CD4-positive, alpha-beta T cell treated with Interferon alpha-2 for 1 hour (primary cell): ENCODE measurements around the gene RBP2.
"Not testable (repeated sequence)": the region's sequence is repeated elsewhere in the genome, so short reads cannot be mapped to it uniquely, and the experiment has no call there.

Experiments
- DNase-seq, 2 donors: peaks; one replicate each; pipeline ENCODE4 v3.0.0-alpha.2; 2020 to 2022

Gene RBP2

DNA sequence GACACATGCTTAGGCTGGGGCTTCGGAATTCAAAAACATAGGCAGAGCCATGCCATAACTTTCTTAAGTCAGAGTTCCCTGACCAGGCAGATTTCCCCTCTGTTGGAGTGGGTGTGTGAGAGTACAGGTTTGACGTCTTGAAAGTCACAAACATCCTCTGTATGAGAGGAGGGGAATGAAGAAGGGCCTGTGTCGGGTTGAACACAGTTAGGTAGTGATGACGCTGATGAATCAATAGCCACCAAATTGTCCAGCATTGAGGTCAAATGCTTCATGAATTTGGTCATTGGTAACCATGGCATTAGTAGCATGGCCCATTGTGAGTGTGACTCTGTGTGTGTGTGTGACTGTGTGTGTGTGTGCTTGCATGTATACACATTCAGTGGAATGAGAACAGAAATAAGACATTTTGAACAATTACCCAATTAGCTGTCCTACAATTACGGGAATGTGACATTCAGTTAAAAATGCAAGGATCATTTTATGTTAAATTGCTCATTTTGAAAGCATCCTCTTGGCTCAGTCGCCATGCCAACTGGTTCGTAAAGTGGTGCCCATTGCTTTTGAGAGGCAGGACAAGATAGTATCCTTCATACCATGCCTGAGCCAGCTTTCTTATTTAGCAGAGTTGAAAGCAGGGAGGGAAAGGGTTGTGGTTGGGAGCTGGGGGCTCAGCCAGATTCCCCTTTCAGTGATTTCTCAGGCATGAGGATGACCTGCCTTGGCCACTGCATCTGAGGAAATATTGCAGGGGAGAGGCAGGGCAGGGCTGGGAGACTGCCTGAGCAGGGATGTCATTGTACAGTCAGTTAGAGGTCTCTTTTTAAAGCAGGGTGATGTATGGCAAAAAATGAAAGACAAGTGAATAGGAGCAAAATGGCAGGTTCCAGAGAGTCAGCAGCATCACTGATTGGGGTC is 35.4 kb downstream of the RBP2 start:
- DNase-seq, result no peak

DNA sequence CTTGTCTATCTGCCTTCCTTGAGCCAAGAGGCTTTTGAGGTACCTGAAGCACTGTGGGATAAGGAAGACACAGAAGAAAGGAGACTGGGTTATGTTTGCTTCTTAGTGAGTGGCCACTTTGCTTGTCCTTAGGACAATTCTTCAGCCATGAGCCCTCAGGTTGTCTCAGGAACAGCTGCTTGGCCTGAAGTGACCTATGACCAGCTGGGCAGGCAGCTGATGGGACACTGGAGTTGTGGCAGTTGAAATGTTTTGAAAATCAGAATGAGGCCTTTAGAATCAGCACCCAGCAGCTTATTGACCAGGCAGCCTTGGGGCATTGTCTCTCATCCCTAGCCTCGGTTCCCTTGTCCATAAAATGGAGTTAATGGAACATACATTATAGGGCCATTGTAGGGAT is 37.0 kb downstream of the RBP2 start:
- DNase-seq, result no peak

DNA sequence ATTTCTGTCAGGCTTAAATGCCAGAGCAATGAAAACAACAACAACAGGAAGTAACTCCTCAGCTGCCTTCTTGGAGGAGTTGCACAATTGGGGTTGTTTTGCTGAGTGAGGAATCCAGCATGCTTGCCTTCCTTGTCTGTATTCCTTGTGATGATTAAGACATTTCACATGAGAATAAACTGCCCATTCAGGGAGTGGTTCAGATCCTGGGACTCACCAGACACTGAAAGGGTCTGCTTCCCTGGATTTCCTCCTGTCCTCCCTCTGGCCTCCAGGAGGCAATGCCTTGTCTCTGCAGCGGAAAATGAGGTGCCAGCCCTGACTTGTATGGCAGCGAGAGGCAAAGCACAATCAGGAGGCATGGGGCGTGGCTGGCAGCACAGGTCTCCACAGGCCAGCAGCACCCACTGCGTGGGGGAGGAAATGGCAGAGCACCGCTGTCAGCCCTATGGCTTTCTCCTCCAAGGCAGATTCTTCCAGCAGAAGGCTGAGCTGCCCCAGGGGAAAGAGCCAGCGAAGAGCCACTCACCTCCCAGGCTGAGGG is 41.5 kb downstream of the RBP2 start:
- DNase-seq, result no peak

DNA sequence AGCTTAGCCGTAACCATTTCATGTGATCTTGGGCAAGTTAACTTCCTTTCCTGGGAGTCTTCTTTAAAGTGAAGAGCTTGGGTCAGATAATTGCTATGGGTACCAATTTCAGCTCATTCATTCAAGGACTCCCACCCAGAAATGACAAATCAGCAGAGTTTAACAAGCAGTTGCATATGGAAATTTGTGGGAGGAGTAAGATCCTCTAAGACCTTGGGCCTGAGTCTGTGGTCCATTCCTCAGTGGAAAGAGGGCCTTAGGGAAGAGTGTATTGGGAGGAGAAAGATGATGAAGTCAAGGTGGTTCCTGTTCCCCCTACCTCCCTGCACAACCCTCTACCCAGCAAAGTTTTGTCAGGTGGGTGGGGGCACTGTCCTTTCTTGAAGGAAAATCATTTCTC is 42.1 kb downstream of the RBP2 start:
- DNase-seq, result no peak

DNA sequence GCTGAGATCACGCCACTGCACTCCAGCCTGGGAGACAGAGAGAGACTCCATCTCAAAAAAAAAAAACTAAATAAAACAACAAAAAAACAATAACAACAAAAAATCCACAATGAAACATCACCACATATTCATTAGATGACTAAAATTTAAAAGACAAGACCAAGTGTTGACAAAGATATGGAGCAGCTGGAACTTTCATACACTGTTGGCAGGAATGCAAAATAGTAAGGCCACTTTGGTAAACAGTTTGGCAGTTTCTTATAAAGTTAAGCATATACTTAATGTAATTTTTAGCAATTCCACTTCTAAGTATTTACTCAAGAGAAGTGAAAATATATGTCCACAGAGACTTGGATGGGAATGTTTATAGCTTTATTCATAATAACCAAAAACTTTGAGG is 43.2 kb downstream of the RBP2 start:
- no peak for DNase-seq

DNA sequence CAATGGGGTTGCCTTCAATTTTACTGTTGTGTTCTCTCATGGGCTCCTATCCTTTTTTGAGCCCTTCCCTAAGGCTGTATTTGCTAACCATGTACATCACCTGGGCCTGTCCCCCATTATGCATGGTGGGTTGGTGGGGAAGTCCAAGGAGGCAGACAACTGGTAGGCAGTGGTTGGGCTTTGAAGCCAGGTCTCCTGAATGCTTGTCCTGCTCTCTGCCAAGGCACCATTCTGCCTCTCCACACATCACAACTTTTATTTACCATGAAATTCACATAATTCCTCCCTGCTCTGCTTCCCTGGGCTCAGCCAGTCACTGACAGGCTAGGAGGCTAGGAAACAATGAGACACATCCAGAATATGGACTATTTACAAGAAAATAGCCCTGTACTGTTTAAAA is 45.8 kb downstream of the RBP2 start:
- DNase-seq, result no peak

DNA sequence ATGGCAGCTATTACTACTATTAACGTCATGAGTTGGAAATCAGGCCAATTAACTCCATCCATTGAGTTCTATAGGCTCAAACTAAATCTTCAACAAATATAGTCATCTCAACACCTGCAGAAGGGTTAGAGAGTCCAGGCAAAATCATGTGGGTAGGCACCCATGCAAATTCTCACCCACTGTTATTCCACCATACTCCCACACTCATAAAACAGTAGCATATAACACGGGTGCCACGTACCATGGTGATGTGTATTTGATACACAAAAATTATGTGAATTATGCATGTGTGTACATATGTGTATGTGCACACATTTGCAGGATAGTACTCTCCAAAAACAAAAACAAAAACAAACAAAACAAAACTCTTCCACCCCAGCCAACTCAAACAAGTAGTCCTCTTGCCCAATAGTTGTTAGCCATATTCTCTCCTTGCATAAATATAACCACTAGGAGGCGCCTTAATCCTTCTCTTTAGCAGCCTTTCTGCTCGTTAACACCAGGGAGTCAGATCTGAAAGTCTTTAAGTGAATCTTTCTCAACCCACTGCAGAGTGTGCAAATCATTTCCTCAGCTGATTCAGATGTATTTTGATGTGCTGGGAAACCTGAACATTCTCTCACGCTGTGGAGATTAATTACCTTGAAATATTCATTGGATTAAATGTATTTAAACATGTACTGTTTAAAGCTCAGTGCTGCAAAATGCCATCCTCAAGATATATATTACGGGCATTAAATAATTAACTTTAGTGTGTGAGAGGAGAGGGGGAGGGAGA is 48.8 kb downstream of the RBP2 start:
- peak in 1 of 2 donors; percentile 55 for DNase-seq

DNA sequence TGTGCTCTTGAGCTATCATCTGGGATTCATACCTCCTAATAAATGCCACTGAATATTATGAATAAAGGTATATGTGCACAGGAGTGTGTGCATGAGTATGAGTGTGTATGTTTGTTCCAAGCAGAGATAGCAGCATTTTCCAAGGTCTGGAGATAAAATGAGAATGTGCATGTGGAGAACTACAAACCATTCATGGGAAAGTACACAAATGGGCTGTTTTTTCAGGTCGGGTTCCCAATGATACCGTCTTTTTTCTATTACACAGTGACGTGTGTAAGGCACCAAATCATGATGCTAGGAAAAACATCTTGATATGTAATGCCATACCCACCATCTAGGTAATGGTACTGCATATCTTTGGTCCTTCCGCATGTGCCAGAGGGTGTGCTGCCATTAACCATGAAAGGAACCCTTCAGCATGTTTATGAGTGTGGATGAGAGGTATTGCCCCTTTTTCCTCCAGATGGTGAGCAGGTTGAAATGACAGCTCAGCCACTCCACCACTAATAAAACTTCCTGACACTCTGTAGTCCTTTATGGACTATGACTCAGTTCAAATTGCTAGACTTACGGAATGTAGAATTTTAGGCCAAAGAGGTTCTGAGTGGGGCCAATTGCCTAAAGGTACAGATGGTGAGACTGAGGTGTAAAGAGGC is 50.4 kb downstream of the RBP2 start:
- no peak for DNase-seq

DNA sequence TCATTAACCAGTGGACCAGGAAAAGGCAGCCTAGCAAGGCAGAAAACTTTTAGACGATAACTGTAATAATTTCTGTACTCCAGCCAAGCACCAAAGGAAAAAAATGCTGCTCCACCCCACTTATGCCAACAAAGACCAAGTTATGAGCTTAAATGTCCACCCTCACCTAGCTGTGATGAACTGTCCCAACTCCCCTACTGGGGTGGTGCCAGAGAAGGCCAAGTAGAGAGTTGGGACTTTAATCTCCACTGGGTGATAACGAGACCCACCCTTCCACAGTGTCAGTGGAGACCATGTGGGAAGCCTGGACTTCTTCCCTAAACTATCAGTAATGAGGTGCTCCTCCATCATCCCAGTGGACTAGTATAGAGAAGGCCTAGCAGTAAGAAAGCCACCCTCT is 53.1 kb downstream of the RBP2 start:
- no peak for DNase-seq

DNA sequence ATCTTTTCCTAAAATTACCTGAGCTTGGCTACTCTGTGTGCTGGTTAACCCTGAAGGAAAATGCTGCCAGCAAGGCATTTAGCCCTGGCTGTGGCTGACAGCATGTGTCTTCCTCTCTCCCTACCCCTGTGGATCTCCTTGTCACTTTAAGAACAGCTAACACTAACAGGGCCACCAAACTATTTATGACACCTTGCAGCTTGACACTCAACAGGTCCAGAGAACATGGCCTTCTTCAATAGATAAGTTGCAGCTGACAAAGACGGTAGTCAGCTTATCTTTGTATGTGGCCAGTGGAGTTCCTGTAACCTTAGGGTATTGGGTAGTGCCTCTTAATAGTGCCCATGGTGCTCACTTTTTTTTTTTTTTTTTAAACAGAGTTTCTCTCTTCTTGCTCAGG is 54.9 kb downstream of the RBP2 start:
- DNase-seq, result no peak

DNA sequence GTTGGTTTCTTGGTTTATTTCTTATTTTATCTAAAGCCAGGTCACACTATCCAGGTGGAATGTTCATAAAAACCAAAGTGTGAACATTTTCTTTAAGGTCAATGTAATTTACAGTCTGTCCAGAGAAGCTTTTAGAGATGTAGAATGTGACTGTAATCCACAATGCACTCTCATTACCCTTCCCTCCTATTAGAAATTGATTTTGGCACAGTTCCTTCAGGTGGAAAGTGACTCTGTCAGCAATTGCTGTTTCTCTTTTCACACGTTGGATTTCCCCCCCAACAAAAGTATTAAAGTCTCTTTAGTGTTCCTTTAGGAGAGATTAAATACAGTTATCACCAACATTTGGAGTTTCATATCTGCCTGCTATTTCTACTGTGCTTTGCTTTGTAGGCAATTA is 55.3 kb downstream of the RBP2 start:
- DNase-seq, result no peak

DNA sequence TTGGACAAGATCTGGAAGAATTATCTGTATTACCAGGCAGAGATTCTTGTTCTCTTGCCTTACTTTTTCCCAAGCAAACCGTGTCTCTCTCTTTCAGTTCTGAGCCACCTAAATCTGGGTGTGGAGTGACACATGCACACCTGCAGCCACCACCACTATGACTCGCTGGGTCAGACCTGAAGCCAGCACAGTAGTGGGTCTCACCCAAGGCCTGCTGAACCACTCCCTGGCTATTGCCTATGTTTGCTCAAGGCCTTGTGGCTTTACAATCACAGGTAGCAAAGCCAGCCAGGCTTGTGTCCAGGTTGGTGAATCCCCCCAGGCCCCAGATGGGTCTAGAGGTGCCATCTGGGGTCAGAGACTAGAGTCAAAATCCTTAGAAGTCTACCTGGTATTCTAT is 58.2 kb downstream of the RBP2 start:
- no peak for DNase-seq

DNA sequence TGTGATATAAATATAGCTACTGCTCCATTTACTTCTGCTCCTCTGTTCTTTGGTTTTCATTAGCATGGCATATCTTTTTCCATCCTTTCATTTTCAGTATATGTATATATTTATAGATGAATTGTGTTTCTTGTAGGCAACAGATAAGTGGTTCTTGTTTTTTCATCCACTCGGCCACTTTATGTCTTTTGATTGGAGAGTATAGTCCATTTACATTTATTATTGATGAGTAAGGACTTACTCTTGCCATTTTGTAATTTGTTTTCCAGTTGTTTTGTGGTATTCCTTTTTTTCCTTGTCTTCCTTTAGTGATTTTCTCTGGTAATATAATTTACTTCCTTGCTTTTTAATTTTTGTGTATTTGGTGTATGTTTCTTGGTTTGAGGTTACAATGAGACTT is 60.0 kb downstream of the RBP2 start:
- DNase-seq, result no peak

DNA sequence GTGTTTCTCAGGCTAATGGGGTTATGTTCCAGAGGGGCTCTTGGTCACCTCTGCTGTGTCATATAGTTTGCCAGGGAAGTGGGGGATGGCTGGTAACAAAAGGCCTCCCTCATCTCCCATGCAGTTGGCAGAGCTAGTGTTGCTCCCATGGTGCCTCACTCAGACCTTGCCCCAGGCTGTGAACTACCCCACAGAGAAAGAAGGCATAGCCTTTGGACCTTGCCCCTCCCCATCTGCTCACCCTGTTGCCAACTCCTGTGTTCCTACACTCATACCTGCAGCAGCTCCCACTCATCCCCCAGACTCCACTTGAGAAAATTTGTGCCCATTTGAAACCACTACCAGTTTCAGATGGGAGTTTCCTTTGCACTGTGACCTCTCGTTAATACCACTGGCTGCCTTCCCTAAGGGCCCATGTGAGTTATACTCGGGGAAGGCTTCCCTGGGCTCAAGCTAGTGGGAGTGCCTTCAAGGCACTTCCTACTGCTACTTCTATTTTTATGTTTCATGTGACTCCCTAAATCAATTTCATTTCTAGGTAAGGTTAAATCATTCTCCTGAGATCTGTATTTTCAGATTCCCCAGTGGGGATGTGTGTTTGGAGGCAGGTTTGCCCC is 61.6 kb downstream of the RBP2 start:
- DNase-seq, result no peak

DNA sequence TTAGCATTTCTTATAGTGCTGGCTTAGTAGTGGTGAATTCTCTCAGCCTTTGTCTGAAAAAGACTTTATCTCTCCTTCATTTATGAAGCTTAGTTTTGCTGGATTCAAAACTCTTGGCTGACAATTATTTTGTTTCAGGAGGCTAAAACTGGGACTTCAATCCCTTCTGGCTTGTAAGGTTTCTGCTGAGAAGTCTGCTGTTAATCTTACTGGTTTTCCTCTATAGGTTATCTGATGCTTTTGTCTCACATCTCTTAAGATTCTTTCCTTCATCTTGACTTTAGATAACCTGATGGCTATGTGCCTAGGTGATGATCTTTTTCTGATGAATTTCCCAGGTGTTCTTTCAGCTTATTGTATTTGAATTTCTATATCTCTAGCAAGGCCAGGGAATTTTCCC is 63.4 kb downstream of the RBP2 start:
- DNase-seq, result not testable (repeated sequence)
